Stimulated activated CD4-positive, alpha-beta T cell treated with anti-CD3 and anti-CD28 coated beads, TNF-alpha, amount 100 ng/mL, for 4 hours (primary cell): ENCODE results near the gene NRCAM.

Experiments
- DNase-seq, 3 experiments: peaks; one replicate each; pipeline ENCODE4 v3.0.0-alpha.2; 2020; ENCODE audit warnings: low read depth in 3 of 3

Gene NRCAM

DNA sequence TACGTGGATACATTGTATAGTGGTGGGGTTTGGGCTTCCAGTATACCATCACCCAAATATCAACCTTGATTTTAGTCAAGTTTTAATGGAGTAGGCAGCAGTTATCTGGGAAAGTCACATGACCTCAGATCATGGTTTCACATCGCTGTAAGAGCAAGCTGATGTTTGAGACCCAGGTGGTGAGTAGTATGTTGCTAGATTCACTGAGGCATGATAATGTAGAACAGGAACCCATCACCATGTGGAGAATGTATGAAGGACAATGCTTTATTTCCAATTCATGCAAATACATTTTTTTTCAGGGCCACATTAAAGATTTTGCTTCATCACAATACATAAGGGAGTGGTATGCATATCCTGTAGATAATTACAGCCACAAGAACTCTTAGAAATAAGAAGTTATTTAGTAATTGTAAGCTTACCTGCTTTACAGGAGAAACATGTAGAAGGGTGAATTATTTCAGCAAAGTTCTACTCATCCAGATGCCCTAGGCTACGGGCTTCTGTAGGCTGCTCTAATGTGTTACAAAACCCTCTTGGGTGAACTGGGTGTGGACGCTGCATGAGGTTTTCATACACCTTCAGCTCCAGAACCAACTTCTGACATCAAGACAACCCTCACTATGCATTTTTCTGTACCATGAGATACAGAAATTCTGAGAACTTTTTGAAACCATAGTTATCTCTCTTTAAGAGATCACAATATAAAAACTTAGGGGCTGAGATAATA is 298.5 kb downstream of the NRCAM start:
- no peak for DNase-seq

DNA sequence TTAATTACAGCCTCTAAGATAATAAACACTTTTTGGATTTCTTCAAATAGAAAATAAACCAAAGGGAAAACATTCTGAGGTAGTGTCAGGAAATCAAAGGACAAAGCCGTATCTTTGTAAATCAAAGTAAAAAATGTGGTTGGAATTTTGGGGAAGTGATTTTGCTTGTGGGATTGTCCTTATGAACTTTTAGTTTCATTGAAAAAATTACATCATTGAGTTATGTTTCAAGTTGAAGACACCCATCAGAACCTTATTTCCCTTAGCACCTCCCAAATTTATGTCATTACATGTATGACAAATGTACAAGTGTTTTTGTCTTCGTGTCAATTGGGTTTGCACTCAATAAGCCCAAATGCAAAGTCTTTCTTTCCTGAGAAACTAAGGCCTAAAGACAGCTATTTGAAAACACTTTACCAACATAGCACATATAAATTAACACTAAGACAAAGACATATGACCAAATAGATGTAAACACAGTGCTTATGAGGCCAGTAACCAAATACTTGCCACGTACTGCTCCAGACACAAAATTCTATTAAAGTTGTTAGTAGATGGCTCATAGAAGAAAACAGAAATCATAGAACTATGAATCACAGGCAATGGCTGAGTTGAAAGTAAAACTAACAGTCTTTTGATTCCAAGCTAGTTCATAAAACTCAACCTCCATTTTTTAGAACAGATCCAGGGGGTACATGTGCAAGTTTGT is 299.2 kb downstream of the NRCAM start:
- no peak for DNase-seq

DNA sequence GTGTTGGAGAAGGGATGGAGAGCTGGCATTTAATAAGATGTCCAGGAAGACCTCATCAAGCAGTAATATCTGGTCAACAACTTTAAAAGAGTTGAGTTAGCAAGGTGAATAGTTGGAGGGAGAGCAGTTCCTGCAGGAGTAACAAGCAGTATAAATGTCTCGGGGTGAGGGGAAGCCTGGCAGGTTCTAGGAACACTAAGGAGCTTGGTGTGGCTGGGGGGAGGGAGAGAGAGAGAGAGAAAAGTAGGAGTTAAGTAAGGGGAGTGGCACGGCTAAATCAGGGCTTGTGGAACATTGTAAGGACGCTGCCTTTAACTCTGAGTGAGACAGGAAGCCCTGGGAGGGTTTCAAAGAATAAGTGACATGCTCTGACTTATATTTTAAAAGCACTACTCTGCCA is 304.0 kb downstream of the NRCAM start:
- no peak for DNase-seq

DNA sequence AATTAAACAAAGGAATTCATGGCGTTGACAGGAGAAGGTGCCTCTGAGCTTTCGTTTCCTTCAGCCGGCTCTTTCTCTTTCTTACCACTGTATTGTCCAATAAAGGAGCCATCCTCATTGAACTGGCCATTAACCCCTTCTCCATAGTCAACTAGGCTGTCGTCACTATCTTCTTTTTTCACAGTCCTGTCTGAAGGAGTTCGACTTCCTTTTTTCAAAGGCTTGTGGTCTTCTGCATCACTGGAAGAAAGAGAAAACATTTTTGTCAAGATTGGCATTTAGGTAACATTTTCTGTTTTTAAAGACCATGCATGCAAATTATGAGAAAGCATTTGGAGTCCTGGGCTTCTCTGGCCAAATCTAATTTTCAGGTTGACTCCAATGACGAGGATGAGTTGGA is 306.3 kb downstream of the NRCAM start:
- no peak for DNase-seq

DNA sequence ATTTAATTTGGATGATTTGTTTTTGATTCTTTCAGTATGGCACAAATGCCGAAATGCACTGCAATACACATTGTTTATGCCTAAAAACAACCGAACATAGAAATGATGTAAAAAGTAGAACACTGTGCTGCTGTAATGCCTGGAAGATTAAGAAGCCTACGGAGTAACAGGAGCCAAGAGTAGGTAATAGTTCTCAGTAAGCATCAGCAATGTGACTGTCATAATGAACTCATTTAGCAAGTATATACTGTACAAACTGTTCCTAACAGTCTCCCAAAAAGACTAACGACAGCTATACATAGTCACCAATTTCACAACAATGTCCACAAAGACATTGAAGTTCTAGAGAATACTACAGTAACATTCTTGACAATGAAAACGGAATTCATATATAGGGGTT is 307.1 kb downstream of the NRCAM start:
- DNase-seq: no peak

DNA sequence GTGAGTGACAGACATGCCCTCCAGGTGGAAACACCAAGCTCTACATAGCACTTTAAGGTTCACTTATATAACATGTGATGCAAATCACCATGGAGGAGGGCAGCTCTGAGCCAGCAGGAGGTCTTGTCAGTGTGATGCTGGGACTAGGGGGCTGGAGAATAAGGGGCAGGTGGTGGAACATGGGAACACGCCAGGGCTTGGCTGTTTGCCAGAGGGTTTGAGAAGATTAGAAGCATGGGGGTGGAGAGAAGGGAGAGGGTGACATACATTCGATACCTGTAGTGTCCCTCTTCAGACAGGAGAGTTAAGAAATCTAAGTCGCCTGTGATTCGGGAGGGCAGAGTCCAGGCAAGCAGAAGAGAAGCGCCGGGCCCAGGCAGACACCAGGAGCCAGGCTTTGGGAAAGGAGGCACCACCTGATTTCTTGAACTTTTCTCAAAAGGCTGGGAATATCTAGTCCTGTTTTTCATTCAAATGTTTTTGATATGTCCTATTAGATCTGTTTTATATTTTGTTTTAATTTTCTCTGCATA is 309.1 kb downstream of the NRCAM start:
- no peak for DNase-seq

DNA sequence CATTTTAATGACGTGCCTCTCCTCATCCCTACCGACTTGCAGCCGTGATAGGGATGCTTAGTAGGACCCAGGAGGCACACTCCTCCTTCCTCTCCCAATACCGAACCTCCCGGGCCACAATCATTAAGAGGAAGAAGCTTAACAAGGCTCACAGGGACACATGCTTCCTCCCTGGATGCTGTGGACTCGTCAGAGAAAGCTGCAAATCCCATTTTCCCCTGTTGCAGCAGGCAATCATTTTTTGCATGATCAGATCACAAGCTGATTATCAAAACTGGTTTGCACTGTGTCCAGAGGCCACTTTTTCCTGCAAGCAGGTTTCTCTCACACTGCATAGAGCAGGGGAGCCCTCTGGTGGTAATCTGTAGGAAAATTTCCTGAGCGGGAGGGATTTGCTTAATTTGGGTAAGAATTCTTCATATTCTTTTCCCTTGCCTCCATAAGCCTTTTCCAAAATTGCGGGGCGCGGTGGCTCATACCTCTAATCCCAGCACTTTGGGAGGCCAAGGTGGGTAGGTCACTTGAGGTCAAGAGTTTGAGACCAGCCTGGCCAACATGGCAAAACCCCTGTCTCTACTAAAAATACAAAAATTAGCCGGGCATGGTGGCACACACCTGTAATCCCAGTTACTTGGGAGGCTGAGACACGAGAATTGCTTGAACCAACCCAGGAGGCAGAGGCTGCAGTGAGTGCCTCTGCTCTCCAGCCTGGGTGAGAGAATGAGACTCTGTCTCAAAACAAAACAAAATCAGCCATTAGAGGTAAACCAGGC is 310.0 kb downstream of the NRCAM start:
- no peak for DNase-seq

DNA sequence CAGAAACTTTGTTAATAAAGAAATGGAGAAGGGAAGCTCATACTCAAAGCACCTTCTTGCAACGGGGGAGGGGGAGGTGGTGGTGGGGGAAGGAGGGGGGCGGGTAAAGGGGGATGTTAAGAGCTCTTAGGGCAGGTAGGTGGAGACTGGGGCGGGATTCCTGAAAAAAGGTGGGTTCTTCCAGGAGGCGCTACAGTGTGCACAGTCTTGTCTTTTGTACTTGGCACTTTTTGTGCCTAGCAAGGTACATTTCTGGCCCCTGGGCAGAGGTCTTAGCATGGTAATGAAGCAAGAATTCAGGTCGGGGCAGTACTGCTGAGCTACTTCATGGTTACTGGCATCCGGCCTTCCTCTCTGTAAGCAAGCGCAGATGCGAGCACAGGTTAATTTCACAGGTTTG is 310.8 kb downstream of the NRCAM start:
- DNase-seq: no peak

DNA sequence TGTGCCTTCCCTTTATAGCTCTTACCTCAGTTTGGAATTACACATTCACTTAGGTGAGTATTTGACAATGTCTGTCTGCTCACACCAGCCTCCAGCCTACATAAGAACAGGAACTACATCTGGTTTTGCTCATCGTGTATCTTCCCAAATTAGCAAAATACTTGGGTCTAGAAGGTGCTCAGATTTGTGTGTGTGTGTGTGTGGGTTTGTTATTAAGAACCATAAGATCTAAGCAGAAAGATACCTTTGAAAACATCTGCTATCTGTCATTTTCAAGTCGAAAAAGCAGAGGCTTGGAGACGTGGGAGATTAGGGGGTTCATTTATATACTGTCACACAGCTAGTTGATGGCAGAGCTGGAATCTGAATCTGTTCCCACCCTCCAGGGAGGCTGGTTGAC is 311.3 kb downstream of the NRCAM start:
- DNase-seq: no peak

DNA sequence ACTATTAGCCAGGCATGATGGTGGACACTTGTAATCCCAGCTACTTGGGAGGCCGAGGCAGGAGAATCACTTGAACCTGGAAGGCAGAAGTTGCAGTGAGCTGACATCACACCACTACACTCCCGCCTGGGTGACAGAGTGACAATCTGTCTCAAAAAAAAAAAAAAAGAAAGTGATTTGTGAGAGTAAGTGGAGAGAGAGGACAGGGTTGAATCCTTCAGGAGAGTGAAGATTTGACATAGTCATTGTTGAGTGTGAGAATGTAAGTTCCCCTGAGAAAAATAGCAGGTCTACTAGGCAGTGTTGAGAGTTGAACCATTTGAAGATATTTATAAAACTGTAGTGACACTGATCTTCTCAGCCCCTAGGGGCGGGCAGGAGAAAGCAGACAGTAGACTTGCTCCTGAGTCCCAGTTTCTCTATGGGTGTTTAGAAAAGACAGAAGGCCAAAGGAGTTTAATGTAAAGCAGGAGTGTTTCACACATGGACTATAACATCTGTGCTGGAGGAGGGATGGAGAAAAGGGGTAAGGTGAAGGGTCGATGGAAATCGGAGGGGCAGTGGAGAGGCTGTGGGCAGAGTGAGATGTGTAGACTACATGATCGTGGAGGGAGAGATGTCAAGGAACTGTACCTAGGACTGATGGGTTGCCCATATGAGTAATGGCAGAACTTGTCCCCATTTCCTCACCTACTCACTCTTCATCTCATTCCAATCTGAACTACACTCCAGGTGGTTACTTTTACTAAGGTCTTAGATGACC is 312.4 kb downstream of the NRCAM start:
- DNase-seq: no peak

DNA sequence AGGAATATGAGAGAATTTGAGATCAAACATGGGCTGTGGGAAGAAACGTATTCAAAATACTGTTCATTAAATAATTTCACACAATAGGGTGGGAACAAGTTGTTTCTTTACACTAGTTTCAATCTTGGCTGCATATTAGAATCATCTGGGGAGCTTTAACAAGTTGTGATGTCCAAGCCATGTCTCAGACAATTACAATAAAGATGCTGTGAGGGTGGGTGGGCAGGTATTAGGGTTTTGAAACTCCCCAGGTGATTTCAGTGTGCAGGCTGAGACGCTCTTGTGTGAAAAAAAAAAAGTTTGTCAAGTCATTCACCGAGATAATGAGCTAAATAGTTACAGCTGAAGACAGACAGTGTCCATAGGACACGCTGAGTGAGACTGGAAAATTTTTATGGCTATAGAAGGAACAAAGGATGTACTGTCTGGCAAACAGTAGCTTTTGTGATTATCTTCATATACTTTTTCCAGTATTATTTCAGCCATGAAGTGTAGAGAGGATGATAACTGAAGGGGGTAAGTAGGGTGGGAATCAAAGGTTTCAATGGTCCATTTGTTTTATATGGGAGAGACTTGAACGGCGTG is 313.5 kb downstream of the NRCAM start:
- DNase-seq: no peak

DNA sequence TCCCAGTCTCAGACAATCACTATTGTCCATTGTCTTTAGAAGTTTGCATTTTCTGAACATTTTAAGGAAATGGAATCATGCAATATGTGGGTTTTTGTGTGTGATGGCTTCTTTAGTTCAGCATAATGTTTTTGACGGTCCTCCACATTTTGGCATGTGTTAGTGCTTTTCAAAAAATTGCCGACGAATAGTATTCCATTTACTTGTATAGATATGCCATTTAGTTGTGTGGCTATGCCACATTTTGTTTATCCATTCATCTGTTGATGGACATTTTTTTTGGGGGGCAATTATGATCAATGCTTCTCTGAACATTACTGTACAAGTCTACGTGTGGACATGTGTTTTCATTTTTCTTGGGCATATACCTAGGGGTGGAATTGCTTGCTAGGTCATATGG is 314.1 kb downstream of the NRCAM start:
- DNase-seq: no peak

DNA sequence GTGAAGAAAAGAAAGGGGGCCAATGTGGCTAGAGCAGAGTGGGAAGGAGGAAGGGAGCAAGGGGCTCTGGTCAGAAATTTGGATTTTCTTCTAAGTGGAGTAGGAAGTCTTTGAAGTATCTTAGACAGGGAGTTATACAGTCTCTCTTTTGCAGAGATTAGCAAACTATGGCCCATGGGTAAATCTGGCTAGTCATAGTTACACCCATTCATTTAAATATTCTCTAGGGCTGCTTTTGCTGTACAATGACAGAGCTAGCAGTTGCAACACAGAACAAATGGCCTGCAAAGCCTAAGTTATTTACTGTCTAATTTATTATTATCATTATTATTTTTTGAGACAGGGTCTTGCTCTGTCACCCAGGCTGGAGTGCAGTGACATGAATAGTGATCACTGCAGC is 315.6 kb downstream of the NRCAM start:
- DNase-seq: no peak

DNA sequence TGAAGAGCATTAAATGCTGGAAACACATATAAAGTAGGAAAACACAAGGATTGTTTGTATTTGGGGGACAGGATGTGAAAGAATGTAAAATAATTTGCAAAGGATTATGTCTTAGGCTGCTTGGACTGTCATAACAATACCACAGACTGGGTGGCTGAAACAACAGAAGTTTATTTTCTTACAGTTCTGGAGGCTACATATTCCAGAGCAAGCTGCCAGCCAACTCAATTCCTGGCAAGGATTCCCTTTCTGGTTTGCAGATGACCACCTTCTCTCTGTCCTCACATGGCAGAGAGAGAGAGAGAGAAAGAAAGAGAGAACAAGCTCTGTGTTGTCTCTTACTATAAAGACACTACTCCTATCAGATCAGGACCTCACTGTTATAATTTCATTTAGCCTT is 317.3 kb downstream of the NRCAM start:
- DNase-seq: no peak

DNA sequence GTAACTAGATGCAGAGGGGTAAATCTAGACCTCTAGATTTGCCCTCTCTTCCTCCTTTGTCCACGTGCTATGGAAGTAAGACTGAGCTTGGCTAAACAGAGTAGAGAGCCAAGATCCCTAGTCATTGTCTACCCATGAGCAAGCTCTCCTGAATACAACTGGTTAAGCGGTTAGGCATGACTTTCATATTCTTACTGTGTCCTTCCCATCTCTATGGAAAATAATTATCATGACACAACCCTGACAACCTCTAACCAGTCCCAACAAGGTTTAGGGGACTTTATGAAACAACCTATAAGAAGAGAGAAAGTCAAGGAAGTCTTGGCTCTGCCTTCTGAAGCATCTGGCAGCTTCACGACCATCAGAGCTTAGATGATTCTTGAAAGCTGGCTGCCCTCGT is 318.2 kb downstream of the NRCAM start:
- no peak for DNase-seq

DNA sequence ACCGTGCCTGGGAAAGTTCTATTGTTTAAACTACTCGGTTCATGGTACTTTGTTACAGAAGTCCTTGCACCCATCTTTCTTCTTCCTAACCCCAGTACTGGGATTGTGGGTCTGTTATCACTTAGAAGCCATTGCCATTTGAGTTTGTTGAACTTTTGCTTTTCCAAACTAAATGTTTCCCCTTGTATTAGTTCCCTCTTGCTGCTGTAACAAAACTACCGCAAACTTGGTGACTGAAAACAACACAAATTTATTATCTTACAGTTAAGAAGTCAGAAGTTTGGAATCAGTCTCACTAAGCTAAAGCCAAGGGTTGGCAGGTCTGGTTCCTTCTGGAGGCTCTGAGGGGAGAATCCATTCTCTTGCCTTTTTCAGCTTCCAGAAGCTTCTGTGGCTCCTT is 319.2 kb downstream of the NRCAM start:
- DNase-seq: no peak

DNA sequence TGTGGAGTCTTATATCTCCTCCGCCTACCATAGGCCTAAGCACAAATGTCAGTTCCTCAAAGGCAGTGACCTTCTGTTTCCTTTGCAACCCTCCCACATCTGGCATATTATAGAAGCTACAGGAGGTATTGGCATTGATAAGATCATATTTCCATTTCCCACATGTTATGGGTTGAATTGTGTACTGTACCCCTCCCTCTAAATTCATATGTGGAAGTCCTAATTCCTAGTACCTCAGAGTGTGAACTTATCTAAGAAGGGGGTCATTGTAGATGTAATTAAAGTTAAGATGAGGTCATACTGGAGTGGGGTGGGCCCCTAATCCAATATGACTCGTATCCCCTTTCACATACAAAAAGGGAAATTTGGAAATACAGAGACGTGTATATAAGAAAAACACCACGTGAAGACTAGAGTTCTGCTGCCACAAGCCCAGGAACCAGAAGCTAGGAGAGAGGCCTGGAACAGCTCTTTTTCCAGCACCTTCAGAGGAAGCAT is 320.0 kb downstream of the NRCAM start:
- DNase-seq: no peak

DNA sequence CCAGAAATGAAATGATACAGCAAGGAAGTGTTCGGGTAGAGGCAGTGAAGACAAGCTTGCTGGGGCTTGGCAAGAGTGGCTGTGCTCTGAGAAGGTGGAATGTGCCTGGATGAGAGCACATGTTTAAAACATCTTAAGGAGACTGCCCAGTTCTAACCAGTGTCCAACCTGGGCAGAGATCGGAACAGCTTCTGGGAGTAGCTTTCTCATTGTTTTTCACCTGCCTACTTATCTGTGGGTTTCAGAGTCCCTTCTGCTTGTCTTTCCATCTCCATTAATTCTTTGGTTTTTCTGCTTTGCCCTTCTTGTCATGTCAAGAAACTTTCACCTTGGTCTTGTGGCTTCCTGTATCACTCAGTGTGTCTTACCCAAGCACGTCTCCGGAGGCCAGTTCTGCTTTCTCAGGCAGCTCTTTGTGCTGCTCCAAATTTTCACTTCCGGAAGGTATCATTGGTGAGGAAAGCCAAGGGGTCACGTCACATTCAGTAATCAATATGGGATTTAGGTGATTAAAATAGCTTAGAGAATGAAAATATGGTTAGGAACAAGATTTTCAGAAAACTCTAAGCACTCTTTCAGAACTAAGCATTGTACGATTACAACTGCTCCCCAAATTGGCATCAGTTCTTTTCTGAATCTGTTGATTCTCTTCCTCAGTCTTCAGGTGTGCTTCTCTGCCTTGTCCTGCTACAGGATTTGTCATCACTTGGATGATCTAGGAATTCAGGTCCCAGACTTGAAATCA is 320.6 kb downstream of the NRCAM start:
- no peak for DNase-seq

DNA sequence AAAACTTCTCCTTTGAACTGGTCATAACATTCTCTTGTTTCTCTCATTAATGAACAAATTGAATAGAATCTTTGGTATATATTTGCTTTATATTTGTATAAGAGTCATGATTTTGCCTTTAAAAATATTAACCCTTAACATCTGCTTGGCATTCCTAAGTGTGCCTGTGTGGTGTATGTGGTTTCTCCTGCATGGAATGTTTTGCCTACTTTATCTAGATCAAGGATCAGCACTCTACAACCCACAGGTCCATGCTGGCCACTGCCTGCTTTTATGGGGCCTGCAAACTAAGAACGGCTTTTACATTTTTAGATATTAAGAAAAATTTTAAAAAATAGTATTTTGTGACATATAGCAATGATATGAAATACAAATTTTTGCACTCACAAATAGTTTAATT is 321.8 kb downstream of the NRCAM start:
- DNase-seq: no peak

DNA sequence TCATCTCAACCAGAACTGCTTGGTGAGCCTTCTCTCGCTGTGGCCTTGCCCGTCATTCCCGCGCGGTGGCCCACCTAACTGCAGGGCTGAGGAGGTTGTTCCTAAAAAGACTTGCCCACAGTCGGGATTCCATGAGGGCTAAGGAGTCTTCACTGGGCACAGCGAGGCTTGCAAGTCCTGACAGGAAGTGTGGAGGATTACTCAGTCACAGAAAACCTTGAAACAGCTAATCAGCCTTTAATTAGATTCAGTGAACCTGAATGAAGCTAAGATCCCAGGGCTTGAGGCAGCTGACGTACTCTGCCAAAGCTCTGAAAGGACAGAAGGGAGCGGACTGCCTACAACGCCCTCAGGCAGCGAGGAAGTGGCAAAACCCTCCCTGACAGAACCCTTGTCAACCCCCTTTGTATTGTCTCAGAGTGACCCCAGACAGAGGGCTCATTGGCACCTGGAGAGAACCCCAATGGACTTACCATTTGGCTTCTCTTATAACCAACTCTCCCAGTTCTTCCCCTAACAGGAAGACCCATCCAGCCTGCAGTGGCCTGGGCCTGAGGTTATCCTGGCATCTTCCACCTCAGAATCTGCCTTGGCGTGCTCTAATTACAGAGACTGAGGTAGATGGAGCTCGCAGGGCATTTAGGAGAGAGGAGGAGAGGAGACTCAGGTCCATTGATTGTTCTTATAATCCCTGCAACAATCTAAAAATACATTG is 323.5 kb downstream of the NRCAM start:
- no peak for DNase-seq
